ENCODE results near the gene ECI1. TPM values are rescaled to one million over a fixed set of nuclear protein-coding genes. Genes with fewer than 3 reads are reported as not detected.

Gene ECI1
- total and polyA plus RNA-seq, 2 donors: 31.1 to 47.0 TPM

DNA sequence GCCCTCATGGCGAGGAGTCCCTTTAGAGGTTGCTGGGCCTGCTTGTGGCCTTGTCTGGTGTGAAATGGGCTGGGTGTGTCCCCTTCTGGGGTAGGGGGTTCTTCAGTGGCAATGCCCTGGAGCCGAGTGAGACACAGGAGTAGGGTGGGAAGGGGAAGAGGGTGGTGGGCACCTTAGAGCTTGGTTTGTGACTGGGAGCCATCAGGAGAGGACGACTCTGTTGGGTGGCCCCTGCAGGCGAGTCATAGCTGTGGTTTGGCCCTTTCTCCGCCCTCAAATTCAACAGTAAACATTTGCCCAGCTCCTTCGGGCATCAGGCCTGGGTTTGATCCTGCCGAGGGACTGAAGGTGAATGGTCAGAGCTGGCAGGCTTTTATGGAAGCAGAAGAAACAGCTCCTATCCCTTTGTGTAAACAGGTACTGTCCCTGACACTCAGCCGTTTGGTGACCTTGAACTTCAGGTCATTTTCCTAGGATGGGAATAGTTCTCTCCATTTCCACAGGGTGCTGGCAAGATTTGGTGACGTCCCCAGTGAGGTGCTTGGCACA lies 25.1 kb downstream of the ECI1 start:
- 96% methylated on average over 9 of the region's 9 CpGs for WGBS
- DNase-seq (ENCODE audit: low read depth in 6 of 9, low spot score in 9 of 9): no peak
- Histone ChIP-seq H3K4me1 (ENCODE audit: control insufficient read depth in 2 of 2, insufficient read depth in 2 of 2, low read length in 2 of 2) (peaks cover 7 to 17% of the 10 kb centered on the region in 2 donors), H3K9me3 (ENCODE audit: control insufficient read depth in 2 of 2, insufficient read depth in 1 of 2, low read length in 1 of 2) (peaks cover 0 to 6% of the 10 kb centered on the region in 2 donors), H3K27ac (ENCODE audit: low read depth in 1 of 2, low read length in 1 of 2) (no peak overlapping the region), H3K36me3 (ENCODE audit: control insufficient read depth in 2 of 2, insufficient read depth in 2 of 2, low read length in 1 of 2) (peaks cover 33 to 36% of the 10 kb centered on the region in 2 donors), H3K4me3 (ENCODE audit: low read length in 2 of 2) (no peak overlapping the region), H3K27me3 (ENCODE audit: control insufficient read depth in 2 of 2, insufficient read depth in 1 of 2, low read length in 1 of 2) (no peaks in the 10 kb centered on the region)

DNA sequence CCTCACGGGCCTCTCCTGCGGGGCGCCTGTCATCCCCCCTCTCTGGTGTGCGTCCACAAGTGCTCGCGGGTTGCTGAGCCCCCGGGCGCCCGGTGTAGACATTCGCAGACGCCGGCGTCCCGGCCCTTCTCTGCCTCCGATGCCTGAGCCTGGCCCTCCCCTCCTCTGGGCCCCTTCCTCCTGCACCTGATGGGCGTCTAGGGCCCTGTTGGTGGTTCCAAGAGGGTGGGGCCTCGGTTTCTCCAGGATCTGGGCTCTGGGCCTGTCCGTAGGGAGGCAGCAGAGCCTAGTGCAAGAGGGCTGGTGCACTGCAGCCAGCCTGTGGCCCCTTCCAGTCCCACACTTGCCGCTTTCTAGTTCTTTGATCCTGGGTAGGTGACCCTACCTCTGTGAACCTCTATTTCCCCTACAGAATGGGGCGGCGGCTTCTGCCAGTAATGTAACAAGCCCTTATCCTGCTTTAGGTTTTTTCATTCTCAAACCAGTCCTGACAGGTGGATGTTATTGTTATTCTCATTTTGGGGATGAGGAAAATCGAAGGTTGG lies 27.4 kb downstream of the ECI1 start:
- Histone ChIP-seq H3K36me3 (ENCODE audit: control insufficient read depth in 2 of 2, insufficient read depth in 2 of 2, low read length in 1 of 2) (peaks cover 13 to 14% of the 10 kb centered on the region in 2 donors), H3K9me3 (ENCODE audit: control insufficient read depth in 2 of 2, insufficient read depth in 1 of 2, low read length in 1 of 2) (peaks cover 0 to 6% of the 10 kb centered on the region in 2 donors), H3K4me1 (ENCODE audit: control insufficient read depth in 2 of 2, insufficient read depth in 2 of 2, low read length in 2 of 2) (peaks cover 7 to 13% of the 10 kb centered on the region in 2 donors), H3K4me3 (ENCODE audit: low read length in 2 of 2) (peak overlapping the region; percentile 62 to 88), H3K27me3 (ENCODE audit: control insufficient read depth in 2 of 2, insufficient read depth in 1 of 2, low read length in 1 of 2) (no peaks in the 10 kb centered on the region), H3K27ac (ENCODE audit: low read depth in 1 of 2, low read length in 1 of 2) (peak overlapping the region; percentile 72 to 75)
- 6% methylated on average over 22 of the region's 22 CpGs for WGBS
- peak in 4 of 9 donors; percentile 17 to 50 (median 20) for DNase-seq (ENCODE audit: low read depth in 6 of 9, low spot score in 9 of 9)

DNA sequence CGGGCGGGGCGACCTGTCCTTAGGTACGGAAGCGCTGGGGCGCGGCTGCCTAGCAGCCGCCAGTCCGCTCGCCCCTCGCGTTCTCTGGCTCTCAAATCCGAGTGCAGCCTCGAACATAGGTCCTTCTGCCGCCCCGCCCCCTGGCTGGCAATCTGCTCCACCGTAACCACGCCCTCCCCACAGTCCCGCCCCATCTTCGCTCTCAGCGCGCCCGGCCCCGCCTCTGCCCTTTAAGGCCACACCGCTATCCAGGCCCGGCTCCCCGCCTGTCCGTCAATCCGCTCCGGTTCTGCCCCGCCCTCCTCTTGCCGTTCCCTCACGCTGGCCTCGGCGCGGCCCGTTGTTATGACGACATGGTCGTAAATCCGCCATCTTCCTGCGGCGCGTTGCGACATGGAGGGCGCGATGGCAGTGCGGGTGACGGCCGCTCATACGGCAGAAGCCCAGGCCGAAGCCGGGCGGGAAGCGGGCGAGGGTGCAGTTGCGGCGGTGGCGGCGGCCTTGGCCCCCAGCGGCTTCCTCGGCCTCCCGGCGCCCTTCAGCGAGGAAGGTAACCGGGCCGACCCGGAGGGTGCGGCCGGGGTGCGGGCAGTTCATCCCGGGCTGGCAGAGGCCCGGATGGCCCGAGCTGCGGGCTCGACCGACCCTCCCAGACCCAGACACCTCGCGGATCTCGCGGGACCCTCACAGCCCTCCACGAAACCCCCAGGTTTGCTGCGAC lies 28.0 kb downstream of the ECI1 start, which contains the start of gene E4F1:
Gene E4F1 (plus strand): TSS at position 371 of the 721 bp plus-strand sequence. CDS start 23 bp downstream, at position 394.
- peaks cover 0 to 6% of the 10 kb centered on the region in 2 donors for H3K9me3 ChIP-seq (ENCODE audit: control insufficient read depth in 2 of 2, insufficient read depth in 1 of 2, low read length in 1 of 2)
- peak within 1 kb of the TSS; percentile 72 to 81 for H3K27ac ChIP-seq (ENCODE audit: low read depth in 1 of 2, low read length in 1 of 2)

DNA sequence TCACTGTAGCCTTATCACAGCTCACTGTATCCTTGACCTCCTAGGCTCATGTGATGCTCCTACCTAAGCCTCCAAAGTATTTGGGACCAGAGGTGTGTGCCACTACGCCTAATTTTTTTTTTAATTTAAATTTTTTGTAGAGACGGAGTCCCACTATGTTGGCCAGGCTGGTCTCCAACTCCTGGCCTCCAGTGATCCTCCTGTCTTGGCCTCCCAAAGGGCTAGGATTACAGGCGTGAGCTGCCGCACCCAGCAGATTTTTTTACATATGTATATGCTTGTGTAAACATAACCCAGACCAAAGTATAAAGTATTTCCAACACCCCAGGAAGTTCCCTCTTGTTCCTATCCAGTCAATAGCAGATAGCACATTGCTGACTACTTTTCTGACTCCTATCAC lies 35.1 kb downstream of the ECI1 start:
- peaks cover 3 to 14% of the 10 kb centered on the region in 2 donors for H3K36me3 ChIP-seq (ENCODE audit: control insufficient read depth in 2 of 2, insufficient read depth in 2 of 2, low read length in 1 of 2)
- H3K27ac ChIP-seq (ENCODE audit: low read depth in 1 of 2, low read length in 1 of 2): no peak overlapping the region
- H3K27me3 ChIP-seq (ENCODE audit: control insufficient read depth in 2 of 2, insufficient read depth in 1 of 2, low read length in 1 of 2): no peaks in the 10 kb centered on the region
- no peak overlapping the region for H3K4me3 ChIP-seq (ENCODE audit: low read length in 2 of 2)
- H3K4me1 ChIP-seq (ENCODE audit: control insufficient read depth in 2 of 2, insufficient read depth in 2 of 2, low read length in 2 of 2): peaks cover 12 to 19% of the 10 kb centered on the region in 2 donors
- no peaks in the 10 kb centered on the region for H3K9me3 ChIP-seq (ENCODE audit: control insufficient read depth in 2 of 2, insufficient read depth in 1 of 2, low read length in 1 of 2)
- DNase-seq (ENCODE audit: low read depth in 6 of 9, low spot score in 9 of 9): no peak
- 98% methylated on average over 4 of the region's 4 CpGs for WGBS

More for the DNA sequence above, 28.0 kb downstream of the ECI1 start, which contains the start of gene E4F1:
- Histone ChIP-seq H3K36me3 (ENCODE audit: control insufficient read depth in 2 of 2, insufficient read depth in 2 of 2, low read length in 1 of 2) (peaks cover 7 to 10% of the 10 kb centered on the region in 2 donors), H3K4me1 (ENCODE audit: control insufficient read depth in 2 of 2, insufficient read depth in 2 of 2, low read length in 2 of 2) (peaks cover 7 to 13% of the 10 kb centered on the region in 2 donors), H3K27me3 (ENCODE audit: control insufficient read depth in 2 of 2, insufficient read depth in 1 of 2, low read length in 1 of 2) (no peaks in the 10 kb centered on the region), H3K4me3 (ENCODE audit: low read length in 2 of 2) (peak within 1 kb of the TSS; percentile 62 to 88)
- DNase-seq (ENCODE audit: low read depth in 6 of 9, low spot score in 9 of 9): peak; percentile 87 to 97 (median 94)
- under 1% methylated on average over 82 of the region's 82 CpGs for WGBS

DNA sequence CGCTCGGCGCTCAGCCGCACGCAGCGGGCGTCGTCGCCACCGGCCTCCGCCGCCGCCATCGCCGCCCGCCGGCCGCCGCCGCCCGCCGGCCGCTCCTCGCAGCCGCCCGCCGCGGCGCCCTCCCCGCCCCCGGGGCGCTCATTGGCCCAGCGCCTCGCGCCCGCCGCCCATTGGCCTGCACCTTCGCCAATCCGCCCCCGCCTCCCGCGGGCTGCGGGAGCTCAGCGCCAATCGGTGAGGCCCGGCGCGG lies 36.7 kb downstream of the ECI1 start, which contains the start of gene PGP:
Gene PGP (minus strand): TSS at position 122 of the 250 bp plus-strand sequence. CDS start 63 bp downstream, at position 59.
- Histone ChIP-seq H3K9me3 (ENCODE audit: control insufficient read depth in 2 of 2, insufficient read depth in 1 of 2, low read length in 1 of 2) (no peaks in the 10 kb centered on the region), H3K36me3 (ENCODE audit: control insufficient read depth in 2 of 2, insufficient read depth in 2 of 2, low read length in 1 of 2) (peaks cover 11 to 21% of the 10 kb centered on the region in 2 donors), H3K4me1 (ENCODE audit: control insufficient read depth in 2 of 2, insufficient read depth in 2 of 2, low read length in 2 of 2) (peaks cover 12 to 19% of the 10 kb centered on the region in 2 donors), H3K27ac (ENCODE audit: low read depth in 1 of 2, low read length in 1 of 2) (peak within 1 kb of the TSS; percentile 60 to 75), H3K4me3 (ENCODE audit: low read length in 2 of 2) (peak within 1 kb of the TSS; percentile 61 to 68), H3K27me3 (ENCODE audit: control insufficient read depth in 2 of 2, insufficient read depth in 1 of 2, low read length in 1 of 2) (no peaks in the 10 kb centered on the region)
- peak in 1 of 9 donors; percentile 98 for DNase-seq (ENCODE audit: low read depth in 6 of 9, low spot score in 9 of 9)
- WGBS: under 1% methylated on average over 48 of the region's 48 CpGs

DNA sequence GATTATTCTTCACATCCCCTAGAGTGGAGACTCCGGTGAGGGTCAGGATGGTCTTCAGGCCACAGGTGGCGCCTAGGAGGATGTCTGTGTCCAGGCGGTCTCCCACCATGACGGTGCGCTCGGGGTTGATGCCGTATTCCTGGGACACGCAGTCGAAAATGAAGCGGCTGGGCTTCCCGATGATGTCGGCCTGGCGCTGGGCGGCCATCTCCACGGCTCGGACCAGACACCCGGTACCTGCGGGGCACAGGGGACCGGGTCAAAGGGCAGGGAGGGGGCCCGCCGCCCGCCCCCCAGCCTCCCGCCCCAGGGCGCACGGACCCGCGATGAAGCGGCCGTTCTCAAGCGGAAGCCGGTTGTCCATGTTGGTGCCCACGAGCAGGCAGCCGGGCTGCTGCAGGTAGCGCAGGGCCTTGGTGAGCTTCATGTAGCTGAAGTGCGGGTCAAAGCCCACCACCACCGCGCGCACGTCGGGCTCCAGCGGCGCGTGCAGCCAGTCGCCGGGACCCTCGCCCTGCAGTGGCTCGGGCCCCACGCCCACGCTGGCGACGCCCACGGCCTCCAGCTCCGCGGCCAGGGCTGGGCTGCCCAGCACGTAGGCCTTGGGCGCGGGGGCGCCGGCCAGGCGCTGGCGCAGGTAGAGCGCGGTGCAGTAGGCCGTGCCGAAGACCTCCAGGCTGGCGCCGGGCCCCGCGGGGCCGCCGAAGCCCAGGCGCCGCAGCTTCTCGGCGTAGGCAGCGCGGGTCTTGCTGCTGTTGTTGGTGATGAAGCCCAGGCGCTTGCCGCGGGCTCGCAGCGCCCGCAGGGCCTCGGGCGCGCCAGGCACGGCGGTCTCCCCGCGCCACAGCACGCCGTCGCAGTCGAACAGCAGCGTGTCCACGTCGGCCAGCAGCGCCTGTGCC lies 37.3 kb downstream of the ECI1 start:
- Histone ChIP-seq H3K4me1 (ENCODE audit: control insufficient read depth in 2 of 2, insufficient read depth in 2 of 2, low read length in 2 of 2) (peaks cover 12 to 19% of the 10 kb centered on the region in 2 donors), H3K4me3 (ENCODE audit: low read length in 2 of 2) (peak overlapping the region; percentile 43 to 68), H3K27ac (ENCODE audit: low read depth in 1 of 2, low read length in 1 of 2) (peak overlapping the region in 1 of 2 donors; percentile 60), H3K36me3 (ENCODE audit: control insufficient read depth in 2 of 2, insufficient read depth in 2 of 2, low read length in 1 of 2) (peaks cover 16 to 27% of the 10 kb centered on the region in 2 donors), H3K27me3 (ENCODE audit: control insufficient read depth in 2 of 2, insufficient read depth in 1 of 2, low read length in 1 of 2) (no peaks in the 10 kb centered on the region), H3K9me3 (ENCODE audit: control insufficient read depth in 2 of 2, insufficient read depth in 1 of 2, low read length in 1 of 2) (no peaks in the 10 kb centered on the region)
- WGBS: 2% methylated on average over 98 of the region's 98 CpGs
- peak in 1 of 9 donors; percentile 17 for DNase-seq (ENCODE audit: low read depth in 6 of 9, low spot score in 9 of 9)

DNA sequence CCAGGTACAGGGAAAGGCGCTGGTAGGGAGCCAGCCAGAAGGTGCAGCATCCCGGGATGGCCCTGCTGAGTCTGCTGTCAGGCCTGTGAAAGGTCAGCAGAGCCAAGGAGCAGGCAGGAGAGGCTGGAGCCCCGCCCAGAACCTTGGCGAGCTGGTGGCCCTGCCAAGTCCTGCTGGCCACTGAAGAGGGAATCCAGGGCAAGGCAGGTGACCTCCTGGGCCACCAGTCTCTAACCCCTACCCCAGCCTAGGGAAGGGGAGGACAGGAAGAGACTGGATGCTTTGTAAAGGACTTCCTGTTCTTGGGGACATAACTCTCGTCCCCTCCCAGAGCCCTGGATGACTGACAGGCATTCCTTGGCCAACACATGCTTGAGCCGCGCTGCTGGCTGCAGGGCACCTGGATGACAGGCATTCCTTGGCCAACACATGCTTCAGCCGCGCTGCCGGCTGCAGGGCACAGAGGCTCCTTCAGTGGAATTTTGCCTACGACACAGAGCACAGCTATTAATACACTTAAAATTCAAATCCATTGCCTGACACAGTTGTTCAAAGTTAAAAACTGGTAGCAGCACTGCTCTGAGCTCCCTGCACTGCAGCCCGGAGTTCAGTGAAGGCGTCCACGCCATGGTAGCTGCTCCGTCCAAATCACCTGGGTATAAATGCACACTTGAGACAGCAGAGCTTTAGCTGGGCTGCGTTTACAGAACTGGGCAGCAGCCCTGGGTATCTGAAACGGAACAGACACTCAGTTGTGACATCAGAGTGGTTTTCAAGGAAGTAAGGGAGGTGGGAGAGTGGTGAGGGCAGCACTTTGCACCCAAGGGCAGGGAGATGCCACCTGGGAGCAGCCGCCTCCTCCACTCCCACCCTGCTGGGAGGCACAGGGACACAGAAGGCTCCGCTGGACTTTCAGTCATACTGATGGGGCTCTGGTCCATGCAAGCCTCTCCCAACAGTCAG lies 38.7 kb downstream of the ECI1 start:
- Histone ChIP-seq H3K27me3 (ENCODE audit: control insufficient read depth in 2 of 2, insufficient read depth in 1 of 2, low read length in 1 of 2) (no peaks in the 10 kb centered on the region), H3K4me3 (ENCODE audit: low read length in 2 of 2) (peak overlapping the region; percentile 43 to 68), H3K9me3 (ENCODE audit: control insufficient read depth in 2 of 2, insufficient read depth in 1 of 2, low read length in 1 of 2) (no peaks in the 10 kb centered on the region), H3K27ac (ENCODE audit: low read depth in 1 of 2, low read length in 1 of 2) (no peak overlapping the region), H3K4me1 (ENCODE audit: control insufficient read depth in 2 of 2, insufficient read depth in 2 of 2, low read length in 2 of 2) (peaks cover 12 to 19% of the 10 kb centered on the region in 2 donors), H3K36me3 (ENCODE audit: control insufficient read depth in 2 of 2, insufficient read depth in 2 of 2, low read length in 1 of 2) (peaks cover 31 to 40% of the 10 kb centered on the region in 2 donors)
- WGBS: 93% methylated on average over 19 of the region's 19 CpGs
- no peak for DNase-seq (ENCODE audit: low read depth in 6 of 9, low spot score in 9 of 9)

DNA sequence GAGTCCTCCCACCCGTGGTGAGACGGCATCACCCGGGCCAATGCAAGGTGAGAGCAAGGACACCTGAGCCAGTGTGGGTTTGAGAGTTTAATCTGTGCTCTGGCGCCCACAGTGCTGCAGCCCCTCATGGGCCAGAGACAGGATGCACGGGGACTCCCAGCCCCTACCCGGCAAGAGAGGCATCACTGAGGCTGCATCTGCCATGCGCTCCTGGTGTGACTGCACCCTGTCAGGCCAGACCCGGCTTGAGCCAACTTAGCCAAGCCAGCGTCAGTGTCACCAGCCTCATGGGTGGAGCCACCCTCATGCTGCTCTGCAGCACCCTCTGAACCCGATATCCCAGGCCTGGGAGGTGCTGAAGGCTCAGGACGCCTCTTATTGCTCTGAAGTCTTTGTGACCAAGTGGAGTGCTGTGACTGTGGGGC lies 39.5 kb downstream of the ECI1 start:
- DNase-seq (ENCODE audit: low read depth in 6 of 9, low spot score in 9 of 9): no peak
- H3K4me3 ChIP-seq (ENCODE audit: low read length in 2 of 2): no peak overlapping the region
- no peak overlapping the region for H3K27ac ChIP-seq (ENCODE audit: low read depth in 1 of 2, low read length in 1 of 2)
- H3K4me1 ChIP-seq (ENCODE audit: control insufficient read depth in 2 of 2, insufficient read depth in 2 of 2, low read length in 2 of 2): peaks cover 12 to 19% of the 10 kb centered on the region in 2 donors
- H3K27me3 ChIP-seq (ENCODE audit: control insufficient read depth in 2 of 2, insufficient read depth in 1 of 2, low read length in 1 of 2): no peaks in the 10 kb centered on the region
- WGBS: 97% methylated on average over 11 of the region's 11 CpGs
- no peaks in the 10 kb centered on the region for H3K9me3 ChIP-seq (ENCODE audit: control insufficient read depth in 2 of 2, insufficient read depth in 1 of 2, low read length in 1 of 2)
- peaks cover 38 to 47% of the 10 kb centered on the region in 2 donors for H3K36me3 ChIP-seq (ENCODE audit: control insufficient read depth in 2 of 2, insufficient read depth in 2 of 2, low read length in 1 of 2)
